Measurements from ENCODE around the gene CAMK2B.

Gene CAMK2B

DNA sequence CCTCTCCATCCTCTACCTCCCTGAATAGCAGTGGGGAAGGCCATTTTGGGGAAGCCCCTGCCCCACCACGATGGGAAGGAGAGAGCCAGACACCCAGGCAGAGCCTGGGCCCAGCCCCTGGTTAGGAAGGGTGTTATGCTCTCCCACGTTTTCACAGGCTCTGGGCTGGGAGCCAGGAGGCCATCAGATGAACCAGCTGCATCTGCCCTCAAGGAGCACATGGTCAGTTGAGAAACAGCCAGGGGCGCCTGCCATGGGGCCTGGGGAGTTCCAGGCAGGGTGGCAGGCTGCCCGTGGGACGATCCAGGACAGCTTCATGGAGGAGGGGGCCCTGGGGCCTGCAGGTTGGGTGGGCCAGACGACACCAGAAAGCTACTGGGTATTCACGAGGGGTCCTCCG lies 47.5 kb downstream of the CAMK2B start:
- Histone ChIP-seq H3K4me1 (ENCODE audit: low read length) (no peaks in the 10 kb centered on the region), H3K4me2 (ENCODE audit: low read depth, low read length) (no peak overlapping the region), H3K4me3 (ENCODE audit: low read length) (no peak overlapping the region), H3K36me3 (replicated peaks; ENCODE audit: insufficient read depth, low read length) (no peaks in the 10 kb centered on the region), H4K20me1 (ENCODE audit: insufficient read depth, low read length) (no peaks in the 10 kb centered on the region), H3K9me2 (replicated peaks; ENCODE audit: insufficient read depth, low read length) (no peaks in the 10 kb centered on the region), H3K27ac (ENCODE audit: low read length) (no peak overlapping the region), H3K9me3 (replicated peaks; ENCODE audit: insufficient read depth, low read length) (no peaks in the 10 kb centered on the region), H2AFZ (ENCODE audit: low read length) (no peak overlapping the region), H3K9ac (ENCODE audit: low read length) (no peak overlapping the region), H3K27me3 (replicated peaks; ENCODE audit: insufficient read depth, low read length) (peaks cover 38% of the 10 kb centered on the region), H3F3A (ENCODE audit: insufficient read depth, low read length) (no peaks in the 10 kb centered on the region), H3K79me2 (ENCODE audit: low read length) (no peaks in the 10 kb centered on the region)
- no peak for TF ChIP-seq EZH2 (optimal IDR thresholded peaks at IDR 0.05; ENCODE audit: low read depth, low read length)
- TF ChIP-seq, protein P1, sequence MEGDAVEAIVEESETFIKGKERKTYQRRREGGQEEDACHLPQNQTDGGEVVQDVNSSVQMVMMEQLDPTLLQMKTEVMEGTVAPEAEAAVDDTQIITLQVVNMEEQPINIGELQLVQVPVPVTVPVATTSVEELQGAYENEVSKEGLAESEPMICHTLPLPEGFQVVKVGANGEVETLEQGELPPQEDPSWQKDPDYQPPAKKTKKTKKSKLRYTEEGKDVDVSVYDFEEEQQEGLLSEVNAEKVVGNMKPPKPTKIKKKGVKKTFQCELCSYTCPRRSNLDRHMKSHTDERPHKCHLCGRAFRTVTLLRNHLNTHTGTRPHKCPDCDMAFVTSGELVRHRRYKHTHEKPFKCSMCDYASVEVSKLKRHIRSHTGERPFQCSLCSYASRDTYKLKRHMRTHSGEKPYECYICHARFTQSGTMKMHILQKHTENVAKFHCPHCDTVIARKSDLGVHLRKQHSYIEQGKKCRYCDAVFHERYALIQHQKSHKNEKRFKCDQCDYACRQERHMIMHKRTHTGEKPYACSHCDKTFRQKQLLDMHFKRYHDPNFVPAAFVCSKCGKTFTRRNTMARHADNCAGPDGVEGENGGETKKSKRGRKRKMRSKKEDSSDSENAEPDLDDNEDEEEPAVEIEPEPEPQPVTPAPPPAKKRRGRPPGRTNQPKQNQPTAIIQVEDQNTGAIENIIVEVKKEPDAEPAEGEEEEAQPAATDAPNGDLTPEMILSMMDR (IDR thresholded peaks at IDR 0.05; ENCODE audit: low read length): no peak
- no peak for TF ChIP-seq EZH2phosphoT487 (IDR thresholded peaks at IDR 0.05; ENCODE audit: low read length)
- DNase-seq: no peak

DNA sequence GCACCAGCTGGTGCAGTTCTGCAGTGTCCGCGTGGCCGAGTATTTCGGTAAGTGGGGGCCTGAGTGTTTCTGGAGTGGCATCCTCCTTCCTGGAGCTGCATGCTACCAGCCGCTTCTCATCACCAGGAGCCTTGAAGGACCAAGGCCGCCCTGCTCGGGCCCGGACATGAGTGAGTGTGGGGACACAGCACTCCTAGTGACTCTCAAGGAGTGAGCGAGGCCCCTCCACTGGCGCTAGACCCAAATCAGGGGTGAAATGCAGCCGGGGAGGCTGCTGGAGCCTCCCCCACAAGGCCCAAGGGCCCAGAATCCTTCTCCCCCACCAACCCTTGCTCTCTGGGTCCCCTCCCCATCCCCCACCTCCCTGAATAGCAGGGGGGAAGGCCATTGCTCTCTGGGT lies 48.0 kb downstream of the CAMK2B start:
- H3K27ac ChIP-seq (ENCODE audit: low read length): no peak overlapping the region
- H3K79me2 ChIP-seq (ENCODE audit: low read length): no peaks in the 10 kb centered on the region
- no peaks in the 10 kb centered on the region for H3K9me3 ChIP-seq (replicated peaks; ENCODE audit: insufficient read depth, low read length)
- no peaks in the 10 kb centered on the region for H3K4me1 ChIP-seq (ENCODE audit: low read length)
- H3K9me2 ChIP-seq (replicated peaks; ENCODE audit: insufficient read depth, low read length): no peaks in the 10 kb centered on the region
- no peaks in the 10 kb centered on the region for H4K20me1 ChIP-seq (ENCODE audit: insufficient read depth, low read length)
- H3K4me2 ChIP-seq (ENCODE audit: low read depth, low read length): no peak overlapping the region
- no peak for DNase-seq
- H3K9ac ChIP-seq (ENCODE audit: low read length): no peak overlapping the region
- no peak overlapping the region for H2AFZ ChIP-seq (ENCODE audit: low read length)
- no peak overlapping the region for H3K4me3 ChIP-seq (ENCODE audit: low read length)
- H3K27me3 ChIP-seq (replicated peaks; ENCODE audit: insufficient read depth, low read length): peaks cover 38% of the 10 kb centered on the region
- no peaks in the 10 kb centered on the region for H3F3A ChIP-seq (ENCODE audit: insufficient read depth, low read length)
- TF ChIP-seq EZH2 (optimal IDR thresholded peaks at IDR 0.05; ENCODE audit: low read depth, low read length): no peak
- TF ChIP-seq, protein P1 (IDR thresholded peaks at IDR 0.05; ENCODE audit: low read length): no peak
- TF ChIP-seq EZH2phosphoT487 (IDR thresholded peaks at IDR 0.05; ENCODE audit: low read length): no peak
- no peaks in the 10 kb centered on the region for H3K36me3 ChIP-seq (replicated peaks; ENCODE audit: insufficient read depth, low read length)

DNA sequence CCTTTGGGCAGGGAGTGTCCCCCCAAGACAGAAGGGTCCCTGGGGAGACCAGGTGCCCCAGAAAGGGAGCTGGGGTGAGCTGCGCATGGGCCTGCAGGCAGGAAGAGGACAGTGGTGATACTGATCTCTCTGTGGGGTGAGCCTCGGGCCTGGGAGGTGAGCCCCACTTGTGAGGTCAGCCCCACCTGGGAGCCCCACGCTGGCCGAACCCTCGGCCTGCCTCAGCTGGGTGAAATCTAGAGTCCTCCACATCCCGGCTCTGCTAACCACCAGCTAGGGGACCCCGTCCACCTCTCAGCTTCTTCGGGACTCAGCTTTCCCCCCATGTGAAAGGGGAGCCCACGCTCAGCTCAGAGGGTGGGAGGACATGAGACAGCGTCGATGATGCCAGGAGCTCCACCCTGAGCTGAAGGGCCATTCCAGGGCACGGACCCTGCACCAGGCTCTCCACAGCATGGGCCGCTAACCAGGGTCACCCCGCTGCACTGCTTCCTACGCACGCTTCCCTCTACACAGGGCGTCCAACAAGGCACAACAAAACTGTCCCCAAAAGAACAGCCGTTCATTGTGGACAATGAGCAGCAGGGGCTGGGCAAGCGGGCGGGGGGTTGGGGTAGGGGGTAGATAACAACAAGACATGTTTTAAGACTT lies 48.7 kb downstream of the CAMK2B start:
- Histone ChIP-seq H2AFZ (ENCODE audit: low read length) (no peak overlapping the region), H3K9ac (ENCODE audit: low read length) (no peak overlapping the region), H3K36me3 (replicated peaks; ENCODE audit: insufficient read depth, low read length) (no peaks in the 10 kb centered on the region), H3K27ac (ENCODE audit: low read length) (no peak overlapping the region), H3K27me3 (replicated peaks; ENCODE audit: insufficient read depth, low read length) (peaks cover 38% of the 10 kb centered on the region), H3K4me3 (ENCODE audit: low read length) (no peak overlapping the region), H3K4me2 (ENCODE audit: low read depth, low read length) (no peak overlapping the region), H3K4me1 (ENCODE audit: low read length) (no peaks in the 10 kb centered on the region), H3K79me2 (ENCODE audit: low read length) (no peaks in the 10 kb centered on the region), H3K9me2 (replicated peaks; ENCODE audit: insufficient read depth, low read length) (no peaks in the 10 kb centered on the region), H3F3A (ENCODE audit: insufficient read depth, low read length) (no peaks in the 10 kb centered on the region), H4K20me1 (ENCODE audit: insufficient read depth, low read length) (no peaks in the 10 kb centered on the region), H3K9me3 (replicated peaks; ENCODE audit: insufficient read depth, low read length) (no peaks in the 10 kb centered on the region)
- TF ChIP-seq EZH2 (optimal IDR thresholded peaks at IDR 0.05; ENCODE audit: low read depth, low read length) (no peak), EZH2phosphoT487 (IDR thresholded peaks at IDR 0.05; ENCODE audit: low read length) (no peak)
- TF ChIP-seq, protein P1 (IDR thresholded peaks at IDR 0.05; ENCODE audit: low read length): no peak
- no peak for DNase-seq

Data from MM.1S (cell line).